GM12864 (cell line): ENCODE measurements around the gene CDK2.
"Not testable (repeated sequence)": the region's sequence is repeated elsewhere in the genome, so short reads cannot be mapped to it uniquely, and the experiment has no call there.

Source experiments
- DNase-seq: peaks from one replicate; pipeline ENCODE4 v3.0.0-alpha.2; 2011; ENCODE audit warnings: low read depth
- H3K4me3 ChIP-seq: 2 replicates; pipeline ENCODE4 v1.5.1; 2011; ENCODE audit warnings: mild to moderate bottlenecking, low read depth, low read length, control low read depth
- TF ChIP-seq, protein P1 (sequence below): IDR thresholded peaks from 2 replicates; pipeline ENCODE4 v1.5.1; 2011; ENCODE audit warnings: low read depth, mild to moderate bottlenecking, moderate library complexity, low read length, control low read depth, inconsistent platforms; ENCODE audit errors: missing control alignments

CDK2 gene

DNA sequence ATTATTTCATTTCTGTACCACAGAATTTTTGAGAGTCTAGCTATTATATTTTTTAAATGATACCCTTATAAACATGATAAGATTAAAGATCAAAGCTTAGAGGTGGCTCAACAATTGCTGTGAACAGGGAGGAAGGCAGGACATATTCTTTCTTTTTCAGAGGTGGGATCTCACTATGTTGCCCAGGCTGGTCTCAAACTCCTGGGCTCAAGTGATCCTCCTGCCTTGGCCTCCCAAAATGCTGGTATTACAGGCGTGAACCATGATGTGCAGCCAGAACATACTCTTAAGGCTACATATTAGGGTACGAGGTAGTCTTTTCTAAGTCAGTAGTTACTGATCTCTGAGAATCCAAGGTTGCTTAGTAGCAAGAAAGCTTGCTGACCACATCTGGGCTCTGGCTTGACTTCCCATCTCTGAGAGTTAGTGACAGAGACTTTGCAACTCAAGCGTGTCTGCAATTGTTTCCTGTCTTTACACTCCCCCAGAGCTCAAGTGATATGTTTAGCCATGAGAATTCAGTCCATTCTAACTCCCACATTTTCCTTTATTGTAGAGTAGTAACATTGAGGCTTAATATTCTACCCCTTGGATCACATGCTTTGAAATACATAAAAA lies 15.8 kb downstream of the CDK2 start:
- TF ChIP-seq, protein P1, sequence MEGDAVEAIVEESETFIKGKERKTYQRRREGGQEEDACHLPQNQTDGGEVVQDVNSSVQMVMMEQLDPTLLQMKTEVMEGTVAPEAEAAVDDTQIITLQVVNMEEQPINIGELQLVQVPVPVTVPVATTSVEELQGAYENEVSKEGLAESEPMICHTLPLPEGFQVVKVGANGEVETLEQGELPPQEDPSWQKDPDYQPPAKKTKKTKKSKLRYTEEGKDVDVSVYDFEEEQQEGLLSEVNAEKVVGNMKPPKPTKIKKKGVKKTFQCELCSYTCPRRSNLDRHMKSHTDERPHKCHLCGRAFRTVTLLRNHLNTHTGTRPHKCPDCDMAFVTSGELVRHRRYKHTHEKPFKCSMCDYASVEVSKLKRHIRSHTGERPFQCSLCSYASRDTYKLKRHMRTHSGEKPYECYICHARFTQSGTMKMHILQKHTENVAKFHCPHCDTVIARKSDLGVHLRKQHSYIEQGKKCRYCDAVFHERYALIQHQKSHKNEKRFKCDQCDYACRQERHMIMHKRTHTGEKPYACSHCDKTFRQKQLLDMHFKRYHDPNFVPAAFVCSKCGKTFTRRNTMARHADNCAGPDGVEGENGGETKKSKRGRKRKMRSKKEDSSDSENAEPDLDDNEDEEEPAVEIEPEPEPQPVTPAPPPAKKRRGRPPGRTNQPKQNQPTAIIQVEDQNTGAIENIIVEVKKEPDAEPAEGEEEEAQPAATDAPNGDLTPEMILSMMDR: no peak
- no peak overlapping the region for H3K4me3 ChIP-seq
- DNase-seq: no peak

- no peak for DNase-seq
- TF ChIP-seq, protein P1: no peak
- no peak overlapping the region for H3K4me3 ChIP-seq
Measured at GRCh38 chr12:55983232-55983842, 16.7 kb downstream of the CDK2 start.

- TF ChIP-seq, protein P1: no peak
- no peak for DNase-seq
- no peak overlapping the region for H3K4me3 ChIP-seq
Measured at GRCh38 chr12:55984861-55985260, 18.2 kb downstream of the CDK2 start.

GRCh38 chr12:55985341-55985740 lies 18.7 kb downstream of the CDK2 start:
- TF ChIP-seq, protein P1: no peak
- no peak overlapping the region for H3K4me3 ChIP-seq
- no peak for DNase-seq

DNA sequence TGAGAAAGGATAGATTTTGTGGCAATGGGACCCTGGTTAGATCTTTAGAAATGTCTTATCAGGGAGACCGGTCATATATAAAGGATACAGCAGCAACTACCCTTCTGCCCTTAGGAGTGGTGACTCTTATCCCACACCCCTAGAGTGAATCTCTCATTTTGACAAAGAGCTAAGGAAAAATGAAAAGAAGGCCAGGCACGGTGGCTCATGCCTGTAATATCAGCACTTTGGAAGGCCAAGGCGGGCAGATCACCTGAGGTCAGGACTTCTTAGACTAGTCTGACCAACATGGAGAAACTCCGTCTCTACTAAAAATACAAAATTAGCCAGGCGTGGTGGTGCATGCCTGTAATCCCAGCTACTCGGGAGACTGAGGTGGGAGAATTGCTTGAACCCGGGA lies 19.3 kb downstream of the CDK2 start:
- DNase-seq, H3K4me3 ChIP-seq: not testable (repeated sequence)

GRCh38 chr12:55991110-55991509 lies 24.5 kb downstream of the CDK2 start:
- no peak overlapping the region for H3K4me3 ChIP-seq
- TF ChIP-seq, protein P1: no peak

DNA sequence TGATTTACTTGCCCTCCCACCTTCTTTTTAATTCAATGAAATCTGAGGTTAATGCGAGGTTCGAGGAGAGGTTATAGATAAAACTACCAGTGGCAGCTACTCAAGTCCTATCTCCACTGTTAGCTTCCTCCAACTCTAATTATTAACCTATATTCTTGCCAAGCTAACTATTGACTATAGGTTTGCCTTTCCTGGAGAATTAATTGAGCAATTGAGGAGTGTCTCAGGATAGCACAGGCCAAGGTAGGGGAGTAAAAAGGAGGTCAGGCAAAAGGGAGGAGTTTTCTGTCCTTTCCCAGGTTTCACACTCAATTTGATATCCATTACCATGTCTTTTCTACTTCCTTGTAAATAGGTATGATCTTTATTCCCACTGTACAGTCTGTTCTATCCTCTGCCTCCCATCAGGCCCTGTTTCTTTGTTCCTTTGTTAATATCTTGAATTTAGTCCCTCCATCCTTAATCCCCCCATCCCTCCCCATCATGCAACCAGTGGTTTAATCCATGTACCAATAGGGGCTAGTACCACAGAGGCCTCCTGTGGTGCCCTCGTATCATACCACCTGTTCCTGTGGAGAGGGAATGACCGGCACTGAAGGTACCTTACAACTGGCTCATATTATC lies 26.7 kb downstream of the CDK2 start:
- no peak for DNase-seq

More at GRCh38 chr12:55991110-55991509, 24.5 kb downstream of the CDK2 start:
- DNase-seq: no peak

More for the DNA sequence above, 26.7 kb downstream of the CDK2 start:
- no peak overlapping the region for H3K4me3 ChIP-seq
- TF ChIP-seq, protein P1: no peak
